ENCODE results near the gene TPBGL. TPM values are rescaled to one million over a fixed set of nuclear protein-coding genes. Genes with fewer than 3 reads are reported as not detected.

TPBGL gene
- total and polyA plus RNA-seq, 2 donors (not counting 1 experiment from before 2014, with no cell fraction given), result not detected

DNA sequence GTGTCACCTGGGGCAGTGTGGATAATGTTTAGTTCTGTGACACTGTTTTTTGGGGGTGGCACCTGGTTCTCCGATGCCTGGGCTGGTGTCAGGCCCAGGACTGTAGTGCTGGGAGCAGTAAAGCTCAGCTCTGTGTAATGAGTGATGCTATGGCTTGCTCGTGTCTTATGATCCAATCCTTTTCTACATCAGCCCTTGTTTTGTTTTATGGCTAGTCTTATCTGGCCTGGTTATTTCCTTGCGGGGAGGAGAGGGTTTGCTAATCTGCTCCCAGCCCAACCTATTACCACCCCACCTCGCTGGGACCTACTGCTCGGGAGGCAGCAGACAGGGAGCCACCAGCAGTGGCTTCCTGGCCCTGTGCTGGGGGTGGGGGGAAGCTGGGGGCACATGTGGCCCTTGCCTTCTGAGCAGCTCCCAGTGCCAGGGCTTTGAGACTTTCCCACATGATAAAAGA is 35.0 kb upstream of the TPBGL start:
- H2AFZ ChIP-seq (ENCODE audit: low read length), result no peak overlapping the region
- H3K4me2 ChIP-seq (ENCODE audit: extremely low read depth, insufficient read depth, low read length), result no peak overlapping the region
- TF ChIP-seq EZH2 (IDR thresholded peaks at IDR 0.05; ENCODE audit: low read length, missing control alignments), result no peak
- TF ChIP-seq, protein P1, sequence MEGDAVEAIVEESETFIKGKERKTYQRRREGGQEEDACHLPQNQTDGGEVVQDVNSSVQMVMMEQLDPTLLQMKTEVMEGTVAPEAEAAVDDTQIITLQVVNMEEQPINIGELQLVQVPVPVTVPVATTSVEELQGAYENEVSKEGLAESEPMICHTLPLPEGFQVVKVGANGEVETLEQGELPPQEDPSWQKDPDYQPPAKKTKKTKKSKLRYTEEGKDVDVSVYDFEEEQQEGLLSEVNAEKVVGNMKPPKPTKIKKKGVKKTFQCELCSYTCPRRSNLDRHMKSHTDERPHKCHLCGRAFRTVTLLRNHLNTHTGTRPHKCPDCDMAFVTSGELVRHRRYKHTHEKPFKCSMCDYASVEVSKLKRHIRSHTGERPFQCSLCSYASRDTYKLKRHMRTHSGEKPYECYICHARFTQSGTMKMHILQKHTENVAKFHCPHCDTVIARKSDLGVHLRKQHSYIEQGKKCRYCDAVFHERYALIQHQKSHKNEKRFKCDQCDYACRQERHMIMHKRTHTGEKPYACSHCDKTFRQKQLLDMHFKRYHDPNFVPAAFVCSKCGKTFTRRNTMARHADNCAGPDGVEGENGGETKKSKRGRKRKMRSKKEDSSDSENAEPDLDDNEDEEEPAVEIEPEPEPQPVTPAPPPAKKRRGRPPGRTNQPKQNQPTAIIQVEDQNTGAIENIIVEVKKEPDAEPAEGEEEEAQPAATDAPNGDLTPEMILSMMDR (conservative IDR thresholded peaks at IDR 0.05 in 1 of 2, IDR thresholded peaks at IDR 0.05 in 1 of 2; ENCODE audit: low read depth in 1 of 2, low read length in 2 of 2), result no peak

DNA sequence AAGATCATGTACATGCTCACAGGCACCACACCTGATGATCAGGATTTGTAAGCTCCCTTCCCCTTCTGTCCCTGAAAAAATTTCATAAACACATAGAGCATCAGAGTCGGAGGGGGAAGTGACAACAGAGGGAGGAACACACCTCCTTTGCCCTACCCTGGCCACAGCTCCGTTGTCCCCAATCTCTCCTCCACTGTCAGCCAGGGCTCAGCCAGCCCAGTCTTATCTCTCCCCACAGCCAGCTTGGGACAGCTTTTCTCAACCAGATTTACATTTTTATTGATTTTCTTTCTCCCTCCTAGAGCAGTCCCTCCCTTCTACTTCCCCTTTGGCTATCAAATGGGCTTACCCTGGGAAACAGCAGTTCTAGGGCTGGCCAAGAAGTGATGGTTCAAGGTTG is 32.1 kb upstream of the TPBGL start:
- Histone ChIP-seq H3K27me3 (ENCODE audit: control insufficient read depth, insufficient read depth, low read length) (peaks cover 7% of the 10 kb centered on the region), H3K36me3 (ENCODE audit: control insufficient read depth, insufficient read depth, low read length) (no peaks in the 10 kb centered on the region), H3K4me1 (ENCODE audit: control insufficient read depth, extremely low read depth, insufficient read depth, low read length) (no peaks in the 10 kb centered on the region), H3K4me2 (ENCODE audit: extremely low read depth, insufficient read depth, low read length) (no peak overlapping the region), H4K20me1 (ENCODE audit: control insufficient read depth, extremely low read depth, insufficient read depth, low read length) (peaks cover 1% of the 10 kb centered on the region), H3K27ac (ENCODE audit: insufficient read depth, low read length) (no peak overlapping the region), H3K9me3 (ENCODE audit: control insufficient read depth, insufficient read depth, low read depth, low read length) (no peaks in the 10 kb centered on the region), H3K4me3 (replicated peaks in 1 of 4; ENCODE audit: control extremely low read depth in 1 of 4, insufficient read depth in 1 of 4, low read depth in 3 of 4, low read length in 4 of 4) (no peak overlapping the region), H3K79me2 (ENCODE audit: control insufficient read depth, insufficient read depth, low read length) (no peaks in the 10 kb centered on the region), H2AFZ (ENCODE audit: low read length) (no peak overlapping the region), H3K9ac (ENCODE audit: insufficient read depth, low read length) (no peak overlapping the region)
- DNase-seq (ENCODE audit: low read depth in 2 of 2), result no peak
- TF ChIP-seq, protein P1 (conservative IDR thresholded peaks at IDR 0.05 in 1 of 2, IDR thresholded peaks at IDR 0.05 in 1 of 2; ENCODE audit: low read depth in 1 of 2, low read length in 2 of 2), result no peak
- no peak for TF ChIP-seq EZH2 (IDR thresholded peaks at IDR 0.05; ENCODE audit: low read length, missing control alignments)

More for the DNA sequence above, 35.0 kb upstream of the TPBGL start:
- H3K36me3 ChIP-seq (ENCODE audit: control insufficient read depth, insufficient read depth, low read length), result no peaks in the 10 kb centered on the region
- peaks cover 8% of the 10 kb centered on the region for H3K27me3 ChIP-seq (ENCODE audit: control insufficient read depth, insufficient read depth, low read length)
- no peaks in the 10 kb centered on the region for H3K9me3 ChIP-seq (ENCODE audit: control insufficient read depth, insufficient read depth, low read depth, low read length)
- no peaks in the 10 kb centered on the region for H4K20me1 ChIP-seq (ENCODE audit: control insufficient read depth, extremely low read depth, insufficient read depth, low read length)
- H3K4me1 ChIP-seq (ENCODE audit: control insufficient read depth, extremely low read depth, insufficient read depth, low read length), result no peaks in the 10 kb centered on the region
- H3K79me2 ChIP-seq (ENCODE audit: control insufficient read depth, insufficient read depth, low read length), result no peaks in the 10 kb centered on the region
- DNase-seq (ENCODE audit: low read depth in 2 of 2), result no peak
- H3K4me3 ChIP-seq (replicated peaks in 1 of 4; ENCODE audit: control extremely low read depth in 1 of 4, insufficient read depth in 1 of 4, low read depth in 3 of 4, low read length in 4 of 4), result no peak overlapping the region
- no peak overlapping the region for H3K27ac ChIP-seq (ENCODE audit: insufficient read depth, low read length)
- no peak overlapping the region for H3K9ac ChIP-seq (ENCODE audit: insufficient read depth, low read length)

DNA sequence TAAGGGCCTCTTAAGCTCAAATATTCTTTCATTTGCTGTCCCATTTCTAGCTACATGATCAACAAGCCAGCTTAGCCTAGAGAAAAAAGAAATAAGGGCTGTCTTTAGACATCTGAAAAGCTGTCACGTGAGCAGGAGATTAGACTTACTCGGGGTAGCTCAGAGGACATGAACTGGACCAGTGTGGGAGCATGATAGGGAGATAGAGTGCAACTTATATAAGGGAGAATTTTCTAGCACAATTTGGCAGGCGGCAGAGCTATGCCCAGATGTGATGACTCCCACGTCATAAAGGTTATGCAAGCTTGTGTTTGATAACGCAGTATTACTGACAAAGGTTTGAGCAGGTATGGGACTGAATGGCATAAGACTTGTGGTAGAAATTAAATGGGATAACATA is 28.2 kb upstream of the TPBGL start:
- no peak for DNase-seq (ENCODE audit: low read depth in 2 of 2)
- Histone ChIP-seq H3K9ac (ENCODE audit: insufficient read depth, low read length) (no peak overlapping the region), H3K27me3 (ENCODE audit: control insufficient read depth, insufficient read depth, low read length) (peaks cover 7% of the 10 kb centered on the region), H3K36me3 (ENCODE audit: control insufficient read depth, insufficient read depth, low read length) (no peaks in the 10 kb centered on the region), H2AFZ (ENCODE audit: low read length) (no peak overlapping the region), H3K27ac (ENCODE audit: insufficient read depth, low read length) (no peak overlapping the region), H3K79me2 (ENCODE audit: control insufficient read depth, insufficient read depth, low read length) (no peaks in the 10 kb centered on the region), H3K4me3 (replicated peaks in 1 of 4; ENCODE audit: control extremely low read depth in 1 of 4, insufficient read depth in 1 of 4, low read depth in 3 of 4, low read length in 4 of 4) (no peak overlapping the region), H3K4me2 (ENCODE audit: extremely low read depth, insufficient read depth, low read length) (no peak overlapping the region), H3K9me3 (ENCODE audit: control insufficient read depth, insufficient read depth, low read depth, low read length) (no peaks in the 10 kb centered on the region), H4K20me1 (ENCODE audit: control insufficient read depth, extremely low read depth, insufficient read depth, low read length) (peaks cover 1% of the 10 kb centered on the region), H3K4me1 (ENCODE audit: control insufficient read depth, extremely low read depth, insufficient read depth, low read length) (no peaks in the 10 kb centered on the region)
- TF ChIP-seq, protein P1 (conservative IDR thresholded peaks at IDR 0.05 in 1 of 2, IDR thresholded peaks at IDR 0.05 in 1 of 2; ENCODE audit: low read depth in 1 of 2, low read length in 2 of 2), result no peak
- TF ChIP-seq EZH2 (IDR thresholded peaks at IDR 0.05; ENCODE audit: low read length, missing control alignments), result no peak
